Uterus (tissue), 4 donors: Measurements from ENCODE around the gene TCAF1. TPM values are rescaled to one million over a fixed set of nuclear protein-coding genes. Genes with fewer than 3 reads are reported as not detected.

Experiments
- total RNA-seq, 4 donors: library from RNA; depleted of rRNA in 3 of 4; stranded (reverse); fragments of >200 nt in 3 of 4; gene quantifications; one replicate each; pipeline versions ENCODE4 v1.1.0 to v1.2.4, GENCODE V29; 2014 to 2023
- donor health status: DM: yes; HTN: yes; CAD: no.

TCAF1 gene
- total RNA-seq, 4 donors from 2014 or later, result 12.3 to 137 (median 46.6) TPM

Other genes starting within 250 kb of the TCAF1 start
- gene CTAGE6, start 144.5 kb downstream of the TCAF1 start, total RNA-seq, result 1 to 10 TPM in 2 of 4 donors, under 1 TPM in 1, not detected in 1; 0.26 to 2.4 (median 1.4) TPM
- gene OR2F2, start 33.1 kb upstream of the TCAF1 start, total RNA-seq, result not detected
- not detected for gene OR2F1, start 52.7 kb upstream of the TCAF1 start, total RNA-seq
- not detected for gene OR6B1, start 98.1 kb upstream of the TCAF1 start, total RNA-seq
- not detected for gene OR2A5, start 146.8 kb upstream of the TCAF1 start, total RNA-seq
- not detected for gene OR2A25, start 167.6 kb upstream of the TCAF1 start, total RNA-seq
- not detected for gene OR2A12, start 184.1 kb upstream of the TCAF1 start, total RNA-seq
- not detected for gene OR2A2, start 207.4 kb upstream of the TCAF1 start, total RNA-seq
- gene OR2A14, start 221.0 kb upstream of the TCAF1 start, total RNA-seq, result not detected